T-helper 2 cell treated with Interferon-gamma antibody and Interleukin-4, amounts not matched to agents 5 μg/mL and 100 μg/mL, for 36 hours (primary cell): ENCODE data around the gene DNAL4.

Experiments used
- DNase-seq: peaks from one replicate; pipeline ENCODE4 v3.0.0; 2021; ENCODE audit warnings: low spot score
- H3K27ac Mint-ChIP-seq: one replicate; pipeline ENCODE4 v1.8.0; 2021; ENCODE audit warnings: mild to moderate bottlenecking, mixed read lengths
- H3K27me3 Mint-ChIP-seq: one replicate; pipeline ENCODE4 v1.8.0; 2021; ENCODE audit warnings: low read depth, mixed read lengths
- H3K36me3 Mint-ChIP-seq: one replicate; pipeline ENCODE4 v1.8.0; 2021; ENCODE audit warnings: low read depth, mixed read lengths
- H3K4me1 Mint-ChIP-seq: one replicate; pipeline ENCODE4 v1.8.0; 2021; ENCODE audit warnings: low read depth, mixed read lengths
- H3K4me3 Mint-ChIP-seq: one replicate; pipeline ENCODE4 v1.8.0; 2022; ENCODE audit warnings: mild to moderate bottlenecking, moderate library complexity, mixed read lengths
- H3K9me3 Mint-ChIP-seq: one replicate; pipeline ENCODE4 v1.8.0; 2021; ENCODE audit warnings: mixed read lengths

DNAL4 gene

DNA sequence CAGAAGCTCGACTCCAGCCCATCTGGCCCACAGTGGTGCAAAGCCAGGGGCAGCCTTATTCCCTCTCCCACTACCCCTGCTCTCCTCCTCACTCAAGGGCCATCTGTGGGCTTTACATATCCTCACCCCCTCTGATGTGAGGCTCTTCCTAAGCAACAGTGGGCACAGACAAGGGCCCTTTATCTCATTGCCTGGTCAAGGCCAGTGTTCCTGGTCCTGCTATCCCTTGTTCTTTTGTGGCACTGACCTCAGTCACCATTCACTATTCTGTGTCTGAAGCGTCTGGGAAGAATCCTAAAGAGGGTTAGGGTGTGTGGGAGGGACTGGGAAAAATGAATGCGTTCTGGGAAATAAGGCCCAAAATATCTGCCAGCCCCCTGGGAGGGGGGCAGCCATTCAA lies 7.3 kb downstream of the DNAL4 start:
- Mint-ChIP-seq H3K9me3 (no peaks in the 10 kb centered on the region), H3K4me3 (no peak overlapping the region), H3K27me3 (no peaks in the 10 kb centered on the region), H3K4me1 (peaks cover 1% of the 10 kb centered on the region), H3K36me3 (no peaks in the 10 kb centered on the region), H3K27ac (no peak overlapping the region)
- DNase-seq: no peak

DNA sequence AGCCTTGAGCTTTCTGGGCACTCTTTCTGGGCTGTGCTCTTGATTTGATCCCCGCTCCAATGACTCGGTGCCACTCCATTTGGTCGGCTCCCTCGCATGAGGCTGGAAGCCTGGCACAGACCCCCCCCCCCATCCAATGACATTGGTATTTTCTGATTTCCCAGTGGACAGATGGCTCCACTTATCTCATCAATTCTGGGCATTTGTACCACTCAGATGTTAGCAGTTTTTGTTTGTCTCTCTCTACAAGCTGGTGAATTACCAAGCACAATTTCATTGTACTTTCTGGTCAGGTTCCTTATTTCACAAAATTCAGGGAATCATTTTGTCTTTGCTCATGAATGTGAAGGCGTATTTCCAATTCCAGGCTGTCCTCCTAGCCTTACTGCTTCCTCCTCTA lies 9.1 kb downstream of the DNAL4 start:
- Mint-ChIP-seq H3K27ac (no peak overlapping the region), H3K4me3 (no peak overlapping the region), H3K36me3 (no peaks in the 10 kb centered on the region), H3K4me1 (peaks cover 1% of the 10 kb centered on the region), H3K9me3 (no peaks in the 10 kb centered on the region), H3K27me3 (no peaks in the 10 kb centered on the region)
- no peak for DNase-seq

DNA sequence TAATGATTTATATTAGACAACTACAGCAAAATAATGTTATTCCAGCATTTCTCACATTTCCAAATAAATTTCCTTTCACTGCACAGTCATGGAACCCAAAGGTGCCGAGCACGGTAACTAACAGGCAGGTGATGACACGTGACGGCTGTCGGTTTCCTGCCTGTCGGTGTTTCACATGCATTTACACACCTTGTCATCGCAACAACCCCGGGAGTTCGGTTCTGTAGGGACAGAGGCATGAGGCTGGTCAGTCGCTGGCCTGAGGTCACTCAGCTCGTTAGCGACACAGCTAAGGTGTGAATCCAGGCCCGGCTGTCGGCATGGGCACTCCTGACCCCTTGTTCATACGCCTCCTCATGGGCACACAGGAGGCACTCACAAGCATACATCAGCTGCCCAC lies 9.9 kb downstream of the DNAL4 start:
- Mint-ChIP-seq H3K9me3 (no peaks in the 10 kb centered on the region), H3K4me3 (no peak overlapping the region), H3K27ac (no peak overlapping the region), H3K27me3 (no peaks in the 10 kb centered on the region), H3K4me1 (peaks cover 1% of the 10 kb centered on the region), H3K36me3 (no peaks in the 10 kb centered on the region)
- no peak for DNase-seq

DNA sequence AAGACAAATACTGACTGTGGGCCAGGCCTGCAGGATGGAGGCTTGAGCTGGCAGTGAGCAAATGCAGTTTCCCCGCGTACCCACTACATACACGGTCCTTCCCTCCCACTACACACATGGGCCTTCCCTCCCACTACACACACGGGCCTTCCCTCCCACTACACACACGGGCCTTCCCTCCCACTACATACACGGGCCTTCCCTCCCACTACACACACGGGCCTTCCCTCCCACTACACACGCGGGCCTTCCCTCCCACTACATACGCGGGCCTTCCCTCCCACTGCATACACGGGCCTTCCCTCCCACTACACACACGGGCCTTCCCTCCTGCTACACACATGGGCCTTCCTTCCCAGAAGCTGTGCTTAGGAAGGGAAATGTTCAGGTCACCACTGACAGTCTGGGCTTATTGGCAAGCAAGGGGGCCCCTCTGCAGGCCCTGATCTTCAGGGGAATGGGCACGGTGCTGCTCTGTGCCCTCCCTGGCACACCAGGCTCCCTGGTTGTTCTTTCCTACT lies 10.8 kb downstream of the DNAL4 start:
- H3K9me3 Mint-ChIP-seq: no peaks in the 10 kb centered on the region
- no peaks in the 10 kb centered on the region for H3K36me3 Mint-ChIP-seq
- DNase-seq: no peak
- peaks cover 1% of the 10 kb centered on the region for H3K4me1 Mint-ChIP-seq
- H3K27me3 Mint-ChIP-seq: no peaks in the 10 kb centered on the region
- H3K27ac Mint-ChIP-seq: no peak overlapping the region
- H3K4me3 Mint-ChIP-seq: no peak overlapping the region

DNA sequence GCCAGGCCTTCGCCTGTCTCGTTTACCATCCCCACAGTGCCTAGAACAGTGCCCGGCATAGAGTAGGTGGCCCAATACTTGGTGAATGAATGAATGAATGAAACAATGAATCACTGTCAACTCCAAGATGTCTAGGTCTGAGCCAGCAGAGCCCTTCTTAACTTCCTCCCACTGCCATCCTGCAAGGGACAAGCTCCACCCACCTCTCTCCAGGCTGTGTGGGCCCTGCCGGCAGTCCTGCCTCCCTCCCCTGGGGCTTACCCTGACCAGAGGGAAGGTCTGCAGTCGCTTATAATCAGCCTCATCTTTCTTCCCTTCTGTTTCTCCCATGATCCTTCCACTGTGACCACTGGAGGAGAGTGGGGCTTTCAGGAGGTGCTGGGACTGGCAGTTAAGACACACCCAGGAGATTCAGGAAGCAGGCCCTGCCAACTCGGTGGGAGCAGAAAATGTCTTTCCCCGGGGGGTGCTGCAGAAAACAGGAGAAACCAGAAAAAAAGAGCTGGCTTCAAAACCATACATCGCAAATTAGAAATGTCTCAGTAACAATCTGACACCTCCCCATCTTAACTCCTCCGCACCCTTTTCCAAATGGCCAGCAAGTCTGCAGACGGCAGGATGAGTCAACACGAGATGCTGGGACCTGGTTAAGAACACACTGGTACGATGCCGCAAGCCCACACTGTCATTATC lies 11.4 kb downstream of the DNAL4 start:
- Mint-ChIP-seq H3K27me3 (no peaks in the 10 kb centered on the region), H3K4me3 (no peak overlapping the region), H3K27ac (no peak overlapping the region), H3K4me1 (peaks cover 1% of the 10 kb centered on the region), H3K36me3 (no peaks in the 10 kb centered on the region), H3K9me3 (no peaks in the 10 kb centered on the region)
- no peak for DNase-seq

DNA sequence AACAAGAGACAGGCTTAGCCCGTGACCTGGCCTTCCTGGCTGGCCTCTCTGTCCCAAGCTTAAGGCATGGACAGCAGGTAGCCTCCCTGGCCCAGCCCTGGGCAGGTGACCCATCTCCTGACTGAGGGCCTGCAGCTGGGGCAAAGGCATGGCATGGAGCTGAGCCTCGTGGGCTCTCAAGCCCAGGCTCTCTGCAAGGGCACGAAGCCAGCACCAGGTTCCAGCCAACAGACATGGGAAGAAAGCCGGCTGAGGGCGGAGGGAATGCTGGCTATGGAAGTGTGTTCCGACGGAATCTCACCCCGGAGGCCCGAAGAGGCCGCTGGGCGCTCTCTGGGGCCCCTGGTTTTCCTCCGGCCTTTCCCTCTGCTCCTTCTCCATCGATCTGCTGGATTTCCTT lies 12.9 kb downstream of the DNAL4 start:
- Mint-ChIP-seq H3K27me3 (no peaks in the 10 kb centered on the region), H3K9me3 (no peaks in the 10 kb centered on the region), H3K4me1 (peaks cover 1% of the 10 kb centered on the region), H3K4me3 (no peak overlapping the region), H3K36me3 (no peaks in the 10 kb centered on the region), H3K27ac (no peak overlapping the region)
- no peak for DNase-seq

DNA sequence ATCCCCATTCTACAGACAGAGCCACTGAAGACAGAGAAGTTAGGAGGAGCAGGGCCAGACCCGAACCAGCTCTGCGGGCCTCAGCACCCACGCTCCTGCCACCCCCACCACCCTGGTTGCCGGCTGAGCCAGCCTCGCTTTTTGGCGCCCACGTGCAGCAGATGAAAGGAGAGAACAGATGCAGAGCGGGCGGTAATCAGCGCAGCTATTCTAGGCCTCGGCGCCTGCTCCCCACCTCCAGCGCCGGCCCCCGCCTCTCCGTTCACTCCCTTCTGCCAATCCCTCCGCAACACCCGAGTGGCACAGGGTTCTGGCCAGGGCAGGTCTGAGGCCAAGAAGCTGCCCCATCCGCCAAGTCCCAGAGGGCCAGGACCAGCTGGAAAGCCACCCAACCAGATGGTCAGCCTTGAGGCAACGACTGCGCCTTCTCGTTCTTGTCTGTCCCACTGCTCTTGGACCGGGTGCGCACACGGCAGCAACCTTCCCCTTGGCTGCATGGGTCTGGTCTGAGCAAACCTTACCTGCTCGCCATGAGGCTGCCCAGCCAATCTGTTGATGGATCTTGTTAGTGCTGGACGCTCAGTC lies 16.8 kb downstream of the DNAL4 start:
- Mint-ChIP-seq H3K9me3 (no peaks in the 10 kb centered on the region), H3K4me3 (no peak overlapping the region), H3K4me1 (peaks cover 3% of the 10 kb centered on the region), H3K36me3 (no peaks in the 10 kb centered on the region), H3K27ac (no peak overlapping the region), H3K27me3 (no peaks in the 10 kb centered on the region)
- no peak for DNase-seq

DNA sequence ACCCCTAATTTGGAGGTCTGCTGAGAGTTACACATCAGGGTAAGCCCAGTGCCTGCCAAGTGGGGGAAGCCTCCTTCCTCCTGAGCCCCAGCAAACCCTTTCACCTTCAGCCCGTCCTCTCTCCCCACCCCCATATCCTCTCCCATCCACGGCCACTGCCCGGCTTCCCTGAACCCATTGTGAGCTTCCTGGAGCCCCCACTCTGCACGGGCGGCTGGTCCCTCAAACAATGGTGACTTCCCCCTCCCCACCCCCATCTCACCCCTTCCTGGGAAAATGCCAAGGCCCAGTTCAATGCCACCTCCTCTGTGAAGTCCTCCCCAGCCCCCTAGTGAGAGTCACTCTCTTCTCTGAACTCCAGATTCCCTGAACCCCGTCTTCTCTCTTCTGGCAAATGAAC lies 17.9 kb downstream of the DNAL4 start:
- Mint-ChIP-seq H3K4me3 (no peak overlapping the region), H3K27me3 (no peaks in the 10 kb centered on the region), H3K36me3 (no peaks in the 10 kb centered on the region), H3K9me3 (no peaks in the 10 kb centered on the region), H3K27ac (no peak overlapping the region), H3K4me1 (peaks cover 3% of the 10 kb centered on the region)
- DNase-seq: no peak

DNA sequence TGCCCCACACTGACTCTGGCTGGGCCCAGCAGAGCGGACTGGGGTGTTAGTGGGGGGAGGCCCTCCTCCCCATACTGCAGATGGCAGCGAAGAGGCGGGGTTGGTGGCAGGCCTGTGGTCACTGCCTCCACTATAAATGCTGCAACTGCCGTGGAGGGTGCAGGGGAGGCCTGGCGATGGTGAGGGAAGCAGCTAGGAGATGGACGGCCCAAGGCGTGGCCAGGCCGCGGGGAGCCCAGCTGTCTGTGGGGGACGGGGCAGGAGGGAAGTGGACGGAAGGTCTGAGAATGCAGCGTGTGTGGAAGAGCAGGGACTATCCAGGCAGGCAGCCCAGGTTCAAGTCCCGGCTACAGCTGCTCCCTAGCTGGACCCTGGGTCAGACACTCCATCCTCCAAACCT lies 18.3 kb downstream of the DNAL4 start:
- Mint-ChIP-seq H3K4me1 (peaks cover 3% of the 10 kb centered on the region), H3K27ac (no peak overlapping the region), H3K36me3 (no peaks in the 10 kb centered on the region), H3K9me3 (no peaks in the 10 kb centered on the region), H3K27me3 (no peaks in the 10 kb centered on the region), H3K4me3 (no peak overlapping the region)
- DNase-seq: no peak

DNA sequence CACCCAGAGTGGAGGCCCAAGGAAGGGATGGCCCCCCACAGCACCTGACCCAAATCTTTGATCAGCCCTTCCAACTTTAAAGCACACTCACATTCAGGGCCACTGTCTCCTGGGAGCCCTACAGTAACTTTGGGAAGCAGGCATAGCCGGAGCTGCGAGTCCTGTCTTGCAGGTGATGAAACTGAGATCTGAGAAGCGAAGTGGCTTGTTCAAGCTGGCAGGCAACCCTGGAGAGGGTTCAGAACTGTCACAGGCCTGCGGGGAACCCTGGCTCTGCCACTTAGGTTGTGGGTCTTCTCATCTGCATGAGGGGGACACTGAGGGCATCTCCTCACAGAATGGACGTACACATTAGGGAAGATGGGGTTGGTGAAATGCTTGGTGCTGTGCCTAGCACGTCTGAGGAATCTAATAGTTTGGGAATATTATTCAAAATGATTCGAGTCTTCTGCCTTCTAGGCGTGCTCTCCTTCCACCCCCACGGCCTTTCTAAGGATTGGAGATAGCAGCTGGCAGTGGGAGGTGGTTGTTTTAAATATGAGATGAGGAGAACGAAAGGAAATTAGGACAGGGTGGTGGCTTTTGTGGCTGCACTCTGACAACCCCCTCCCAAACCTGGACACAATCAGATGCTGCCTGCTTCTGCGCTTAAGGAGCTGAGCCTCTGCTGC lies 19.3 kb downstream of the DNAL4 start:
- DNase-seq: no peak
- Mint-ChIP-seq H3K36me3 (no peaks in the 10 kb centered on the region), H3K4me1 (peaks cover 3% of the 10 kb centered on the region), H3K27me3 (no peaks in the 10 kb centered on the region), H3K27ac (no peak overlapping the region), H3K4me3 (no peak overlapping the region), H3K9me3 (no peaks in the 10 kb centered on the region)

DNA sequence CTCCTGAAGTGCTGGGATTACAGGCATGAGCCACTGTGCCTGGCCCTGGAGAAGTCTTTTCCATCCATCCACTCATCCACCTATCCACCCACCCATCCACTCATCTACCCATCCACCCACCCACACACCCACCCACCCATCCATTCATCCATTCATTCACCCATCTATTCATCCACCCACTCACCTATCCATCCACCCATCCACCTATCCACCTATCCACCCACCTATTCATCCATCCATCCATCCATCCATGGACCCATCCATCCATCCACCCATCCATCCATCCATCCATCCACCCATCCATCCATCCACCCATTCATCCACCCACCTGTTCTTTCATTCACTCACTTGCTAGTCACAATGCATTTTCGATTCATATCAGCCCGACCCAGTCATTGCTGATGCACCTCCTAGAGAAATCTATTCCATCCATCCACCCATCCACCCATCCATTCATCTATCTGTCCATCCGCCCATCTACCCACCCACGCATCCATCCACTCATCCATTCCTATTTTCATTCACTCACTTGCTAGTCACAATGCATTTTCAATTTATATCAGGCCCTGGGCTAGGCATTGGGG lies 20.5 kb downstream of the DNAL4 start:
- Mint-ChIP-seq H3K36me3 (no peaks in the 10 kb centered on the region), H3K27me3 (no peaks in the 10 kb centered on the region), H3K4me1 (peaks cover 5% of the 10 kb centered on the region), H3K27ac (no peak overlapping the region), H3K4me3 (no peak overlapping the region), H3K9me3 (no peaks in the 10 kb centered on the region)
- DNase-seq: no peak

DNA sequence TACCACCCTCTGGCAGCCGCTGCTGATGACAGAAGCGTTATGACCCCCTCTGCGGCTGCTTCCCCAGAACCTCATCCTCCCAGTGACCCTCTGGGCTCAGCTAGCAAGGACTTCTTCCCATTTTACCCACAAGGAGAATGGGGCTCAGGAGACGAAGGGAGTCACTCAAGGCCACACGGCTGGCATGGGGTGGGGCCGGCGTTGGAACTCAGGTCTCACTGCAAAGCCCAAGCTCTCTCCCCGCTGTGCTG lies 21.4 kb downstream of the DNAL4 start:
- peaks cover 5% of the 10 kb centered on the region for H3K4me1 Mint-ChIP-seq
- H3K4me3 Mint-ChIP-seq: no peak overlapping the region
- H3K9me3 Mint-ChIP-seq: no peaks in the 10 kb centered on the region
- H3K36me3 Mint-ChIP-seq: no peaks in the 10 kb centered on the region
- H3K27ac Mint-ChIP-seq: no peak overlapping the region
- DNase-seq: no peak
- no peaks in the 10 kb centered on the region for H3K27me3 Mint-ChIP-seq

DNA sequence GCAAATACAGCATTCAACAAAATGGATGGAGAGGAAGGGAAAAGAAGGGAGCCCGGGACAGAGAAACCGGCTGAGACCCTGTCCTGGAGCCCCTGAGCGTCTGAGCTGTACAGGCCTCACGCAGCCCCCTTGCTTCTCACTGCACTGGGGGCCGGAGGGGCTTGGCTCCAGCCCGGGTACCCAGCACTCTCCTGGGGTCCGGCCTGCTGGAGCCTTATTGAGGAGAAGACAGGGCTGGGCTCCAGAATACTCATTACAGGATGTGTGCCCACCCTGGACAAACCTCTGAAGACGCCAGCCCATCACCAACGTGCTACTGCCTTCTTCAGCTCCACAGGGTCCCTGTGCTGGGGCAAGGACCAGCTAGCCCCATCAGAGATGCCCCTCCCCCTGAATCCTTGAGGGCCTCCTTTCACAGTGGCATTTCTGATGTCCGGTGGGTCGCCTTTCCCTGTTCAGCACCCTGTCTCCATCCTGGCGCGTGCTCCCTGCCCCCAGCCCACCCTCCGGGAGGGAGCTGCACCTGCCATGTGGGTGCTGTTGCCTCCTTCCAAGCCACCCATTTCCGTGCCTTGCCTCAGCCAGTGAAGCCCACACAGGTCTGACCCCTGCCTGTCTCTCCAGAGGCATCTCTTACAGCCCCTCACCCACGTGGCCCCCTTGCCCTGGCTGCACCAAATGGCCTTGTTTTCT lies 23.5 kb downstream of the DNAL4 start:
- Mint-ChIP-seq H3K27me3 (no peaks in the 10 kb centered on the region), H3K36me3 (no peaks in the 10 kb centered on the region), H3K4me1 (peaks cover 5% of the 10 kb centered on the region), H3K27ac (no peak overlapping the region), H3K9me3 (no peaks in the 10 kb centered on the region), H3K4me3 (no peak overlapping the region)
- no peak for DNase-seq

DNA sequence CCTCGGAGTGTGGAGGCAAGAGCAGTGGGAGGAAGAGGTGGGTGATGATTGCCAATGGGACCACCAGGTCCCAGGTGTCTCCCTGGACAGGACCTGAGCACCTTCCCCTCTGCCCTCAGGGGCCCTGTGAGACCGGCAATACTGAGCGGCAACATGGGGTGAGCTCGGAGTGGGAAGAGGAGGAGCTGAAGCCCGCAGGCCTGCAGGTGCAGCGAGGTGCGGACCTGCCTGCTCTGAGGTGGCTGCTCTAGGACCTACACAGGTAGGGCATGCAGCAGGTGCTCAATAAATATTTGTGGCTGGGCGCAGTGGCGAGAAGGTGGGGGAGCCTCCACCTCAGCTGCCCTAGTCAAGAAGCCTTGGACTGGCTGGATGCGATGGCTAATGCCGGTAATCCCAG lies 25.9 kb downstream of the DNAL4 start:
- DNase-seq: no peak
- Mint-ChIP-seq H3K27me3 (no peaks in the 10 kb centered on the region), H3K4me3 (no peak overlapping the region), H3K36me3 (no peaks in the 10 kb centered on the region), H3K4me1 (peaks cover 5% of the 10 kb centered on the region), H3K9me3 (no peaks in the 10 kb centered on the region), H3K27ac (no peak overlapping the region)
